IPS-NIHi7 (cell line): Measurements from ENCODE around the gene PCDHA6.
A peak's percentile ranks its signal among the peaks of the same experiment; 100 is the strongest.
"Not testable (repeated sequence)": the region's sequence is repeated elsewhere in the genome, so short reads cannot be mapped to it uniquely, and the experiment has no call there.

Experiments used
- DNase-seq: peaks from one replicate; pipeline ENCODE4 v3.0.0; 2012; ENCODE audit warnings: mixed read lengths; ENCODE audit errors: extremely low spot score

The PCDHA6 gene

GRCh38 chr5:140821375-140822280 is 6.1 kb upstream of the PCDHA6 start, which contains the start of gene PCDHA5:
Gene PCDHA5 (plus strand): TSS chr5:140821613.
- DNase-seq, result no peak

DNA sequence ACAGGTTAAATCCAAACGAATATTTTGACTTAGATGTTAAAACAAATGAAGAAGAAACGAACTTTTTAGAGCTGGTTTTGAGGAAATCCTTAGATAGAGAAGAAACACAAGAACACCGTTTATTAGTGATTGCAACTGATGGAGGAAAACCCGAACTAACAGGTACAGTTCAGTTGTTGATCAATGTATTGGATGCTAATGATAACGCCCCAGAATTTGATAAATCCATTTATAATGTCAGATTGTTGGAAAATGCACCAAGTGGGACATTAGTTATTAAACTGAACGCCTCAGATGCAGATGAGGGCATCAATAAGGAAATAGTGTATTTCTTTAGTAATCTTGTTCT is 5.5 kb upstream of the PCDHA6 start:
- DNase-seq, result no peak

GRCh38 chr5:140822969-140823368 is 4.8 kb upstream of the PCDHA6 start:
- not testable (repeated sequence) for DNase-seq

GRCh38 chr5:140823475-140823874 is 4.3 kb upstream of the PCDHA6 start:
- DNase-seq, result no peak

- DNase-seq, result peak; percentile 28
Measured at GRCh38 chr5:140828362-140828737, 590 bp downstream of the PCDHA6 start.

DNA sequence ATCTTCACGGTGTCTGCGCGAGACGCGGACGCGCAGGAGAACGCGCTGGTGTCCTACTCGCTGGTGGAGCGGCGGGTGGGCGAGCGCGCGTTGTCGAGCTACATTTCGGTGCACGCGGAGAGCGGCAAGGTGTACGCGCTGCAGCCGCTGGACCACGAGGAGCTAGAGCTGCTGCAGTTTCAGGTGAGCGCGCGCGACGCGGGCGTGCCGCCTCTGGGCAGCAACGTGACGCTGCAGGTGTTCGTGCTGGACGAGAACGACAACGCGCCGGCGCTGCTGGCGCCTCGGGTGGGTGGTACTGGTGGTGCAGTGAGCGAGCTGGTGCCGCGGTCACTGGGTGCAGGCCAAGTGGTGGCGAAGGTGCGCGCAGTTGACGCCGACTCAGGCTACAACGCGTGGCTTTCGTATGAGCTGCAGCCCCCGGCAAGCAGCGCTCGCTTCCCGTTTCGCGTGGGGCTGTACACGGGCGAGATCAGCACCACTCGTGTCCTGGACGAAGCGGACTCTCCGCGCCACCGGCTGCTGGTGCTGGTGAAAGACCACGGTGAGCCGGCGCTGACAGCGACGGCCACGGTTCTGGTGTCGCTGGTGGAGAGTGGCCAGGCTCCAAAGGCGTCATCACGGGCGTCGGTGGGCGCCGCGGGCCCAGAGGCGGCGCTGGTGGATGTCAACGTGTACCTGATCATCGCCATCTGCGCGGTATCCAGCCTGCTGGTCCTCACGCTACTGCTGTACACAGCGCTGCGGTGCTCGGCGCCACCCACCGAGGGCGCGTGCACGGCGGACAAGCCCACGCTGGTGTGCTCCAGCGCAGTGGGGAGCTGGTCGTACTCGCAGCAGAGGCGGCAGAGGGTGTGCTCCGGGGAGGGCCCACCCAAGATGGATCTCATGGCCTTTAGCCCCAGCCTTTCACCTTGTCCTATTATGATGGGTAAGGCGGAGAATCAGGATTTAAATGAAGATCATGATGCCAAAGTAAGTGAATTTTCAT is 2.0 kb downstream of the PCDHA6 start:
- not testable (repeated sequence) for DNase-seq

DNA sequence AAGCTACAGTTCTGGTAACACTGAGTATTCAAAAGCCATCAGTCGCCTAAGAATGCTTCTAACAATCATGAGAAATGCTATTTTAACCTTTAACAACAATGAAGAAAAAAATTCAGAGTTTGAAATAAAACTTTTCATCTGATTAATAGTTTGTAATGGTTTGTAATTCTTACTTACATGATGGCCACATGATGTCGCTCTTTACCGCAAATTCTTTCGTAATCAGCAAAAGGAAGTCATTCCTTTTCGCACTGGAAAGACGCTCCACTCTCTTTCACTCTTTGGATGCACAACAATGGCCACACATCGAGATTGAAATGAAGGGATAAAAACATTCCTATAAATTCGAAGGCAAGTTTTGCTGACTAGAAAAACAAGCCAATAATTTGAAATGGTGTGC is 6.2 kb downstream of the PCDHA6 start, which contains the start of gene PCDHA7:
Gene PCDHA7 (plus strand): TSS at position 277 of the 400 bp plus-strand sequence. CDS start 115 bp downstream, at position 392.
- DNase-seq, result no peak

DNA sequence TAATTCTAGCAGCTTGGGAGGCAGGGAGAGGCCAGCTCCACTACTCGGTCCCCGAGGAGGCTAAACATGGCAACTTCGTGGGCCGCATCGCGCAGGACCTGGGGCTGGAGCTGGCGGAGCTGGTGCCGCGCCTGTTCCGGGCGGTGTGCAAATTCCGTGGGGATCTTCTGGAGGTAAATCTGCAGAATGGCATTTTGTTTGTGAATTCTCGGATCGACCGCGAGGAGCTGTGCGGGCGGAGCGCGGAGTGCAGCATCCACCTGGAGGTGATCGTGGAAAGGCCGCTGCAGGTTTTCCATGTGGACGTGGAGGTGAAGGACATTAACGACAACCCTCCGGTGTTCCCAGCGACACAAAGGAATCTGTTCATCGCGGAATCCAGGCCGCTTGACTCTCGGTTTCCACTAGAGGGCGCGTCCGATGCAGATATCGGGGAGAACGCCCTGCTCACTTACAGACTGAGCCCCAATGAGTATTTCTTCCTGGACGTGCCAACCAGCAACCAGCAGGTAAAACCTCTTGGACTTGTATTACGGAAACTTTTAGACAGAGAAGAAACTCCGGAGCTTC is 6.8 kb downstream of the PCDHA6 start:
- not testable (repeated sequence) for DNase-seq

GRCh38 chr5:140835622-140836510 is 8.1 kb downstream of the PCDHA6 start:
- DNase-seq, result no peak

GRCh38 chr5:140840978-140841962 is 13.5 kb downstream of the PCDHA6 start, which contains the start of gene PCDHA8:
Gene PCDHA8 (plus strand): TSS chr5:140841187. CDS start chr5:140841322, 135 bp downstream.
- peak; percentile 16 for DNase-seq

- DNase-seq, result no peak
Measured at GRCh38 chr5:140842798-140843733, 15.3 kb downstream of the PCDHA6 start.

DNA sequence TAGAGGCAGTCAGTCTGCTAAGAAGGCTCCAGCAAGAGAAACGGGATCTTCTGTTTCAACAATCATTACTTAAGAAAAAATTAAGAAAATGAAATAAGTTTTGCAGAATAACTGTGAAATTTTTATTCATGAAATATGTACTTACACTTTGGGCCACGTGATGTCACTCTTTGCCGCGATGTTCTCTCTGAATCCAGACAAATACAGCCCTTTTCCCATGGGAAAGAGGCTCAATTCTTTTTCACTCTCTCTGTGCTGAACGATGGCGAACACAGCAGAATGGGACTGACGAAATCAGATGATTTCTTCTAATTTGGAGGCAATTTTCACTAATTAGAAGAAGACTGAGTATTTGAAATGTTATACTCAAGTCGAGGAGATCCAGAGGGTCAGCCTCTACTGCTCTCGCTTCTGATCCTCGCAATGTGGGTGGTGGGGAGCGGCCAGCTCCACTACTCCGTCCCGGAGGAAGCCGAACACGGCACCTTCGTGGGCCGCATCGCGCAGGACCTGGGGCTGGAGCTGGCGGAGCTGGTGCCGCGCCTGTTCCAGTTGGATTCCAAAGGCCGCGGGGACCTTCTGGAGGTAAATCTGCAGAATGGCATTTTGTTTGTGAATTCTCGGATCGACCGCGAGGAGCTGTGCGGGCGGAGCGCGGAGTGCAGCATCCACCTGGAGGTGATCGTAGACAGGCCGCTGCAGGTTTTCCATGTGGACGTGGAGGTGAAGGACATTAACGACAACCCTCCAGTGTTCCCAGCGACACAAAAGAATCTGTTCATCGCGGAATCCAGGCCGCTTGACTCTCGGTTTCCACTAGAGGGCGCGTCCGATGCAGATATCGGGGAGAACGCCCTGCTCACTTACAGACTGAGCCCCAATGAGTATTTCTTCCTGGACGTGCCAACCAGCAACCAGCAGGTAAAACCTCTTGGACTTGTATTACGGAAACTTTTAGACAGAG is 20.7 kb downstream of the PCDHA6 start, which contains the start of gene PCDHA9:
Gene PCDHA9 (plus strand): TSS at position 244 of the 964 bp plus-strand sequence. CDS start 114 bp downstream, at position 358.
- DNase-seq, result not testable (repeated sequence)

DNA sequence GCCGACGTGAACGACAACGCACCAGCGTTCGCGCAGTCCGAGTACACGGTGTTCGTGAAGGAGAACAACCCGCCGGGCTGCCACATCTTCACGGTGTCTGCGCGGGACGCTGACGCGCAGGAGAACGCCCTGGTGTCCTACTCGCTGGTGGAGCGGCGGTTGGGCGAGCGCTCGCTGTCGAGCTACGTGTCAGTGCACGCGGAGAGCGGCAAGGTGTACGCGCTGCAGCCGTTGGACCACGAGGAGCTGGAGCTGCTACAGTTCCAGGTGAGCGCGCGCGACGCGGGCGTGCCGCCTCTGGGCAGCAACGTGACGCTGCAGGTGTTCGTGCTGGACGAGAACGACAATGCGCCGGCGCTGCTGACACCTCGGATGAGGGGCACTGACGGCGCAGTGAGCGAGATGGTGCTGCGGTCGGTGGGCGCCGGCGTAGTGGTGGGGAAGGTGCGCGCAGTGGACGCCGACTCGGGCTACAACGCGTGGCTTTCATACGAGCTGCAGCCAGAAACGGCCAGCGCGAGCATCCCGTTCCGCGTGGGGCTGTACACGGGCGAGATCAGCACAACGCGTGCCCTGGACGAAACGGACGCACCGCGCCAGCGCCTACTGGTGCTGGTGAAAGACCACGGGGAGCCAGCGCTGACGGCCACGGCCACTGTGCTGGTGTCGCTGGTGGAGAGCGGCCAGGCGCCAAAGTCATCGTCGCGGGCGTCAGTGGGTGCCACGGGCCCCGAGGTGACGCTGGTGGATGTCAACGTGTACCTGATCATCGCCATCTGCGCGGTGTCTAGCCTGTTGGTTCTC is 22.3 kb downstream of the PCDHA6 start:
- not testable (repeated sequence) for DNase-seq

GRCh38 chr5:140855772-140856674 is 28.3 kb downstream of the PCDHA6 start, which contains the start of gene PCDHA10:
Gene PCDHA10 (plus strand): TSS chr5:140855897. CDS start chr5:140856049, 152 bp downstream.
- peak; percentile 54 for DNase-seq
